Tongue (tissue), 2 donors: ENCODE data around the gene CYP27C1. TPM values are rescaled to one million over a fixed set of nuclear protein-coding genes. Genes with fewer than 3 reads are reported as not detected.
"Not testable (repeated sequence)": the region's sequence is repeated elsewhere in the genome, so short reads cannot be mapped to it uniquely, and the experiment has no call there.

ENCODE experiments used
- DNase-seq: peaks from one replicate; pipeline ENCODE4 v3.0.0-alpha.2; 2015
- total RNA-seq: library from RNA; depleted of rRNA; stranded (reverse); fragments of >200 nt; gene quantifications from one replicate; pipeline ENCODE4 v1.2.3, GENCODE V29; 2014

Gene CYP27C1, protein sequence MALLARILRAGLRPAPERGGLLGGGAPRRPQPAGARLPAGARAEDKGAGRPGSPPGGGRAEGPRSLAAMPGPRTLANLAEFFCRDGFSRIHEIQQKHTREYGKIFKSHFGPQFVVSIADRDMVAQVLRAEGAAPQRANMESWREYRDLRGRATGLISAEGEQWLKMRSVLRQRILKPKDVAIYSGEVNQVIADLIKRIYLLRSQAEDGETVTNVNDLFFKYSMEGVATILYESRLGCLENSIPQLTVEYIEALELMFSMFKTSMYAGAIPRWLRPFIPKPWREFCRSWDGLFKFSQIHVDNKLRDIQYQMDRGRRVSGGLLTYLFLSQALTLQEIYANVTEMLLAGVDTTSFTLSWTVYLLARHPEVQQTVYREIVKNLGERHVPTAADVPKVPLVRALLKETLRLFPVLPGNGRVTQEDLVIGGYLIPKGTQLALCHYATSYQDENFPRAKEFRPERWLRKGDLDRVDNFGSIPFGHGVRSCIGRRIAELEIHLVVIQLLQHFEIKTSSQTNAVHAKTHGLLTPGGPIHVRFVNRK
- 4.4 TPM for total RNA-seq

GRCh38 chr2:127220102-127220767, at the start of gene CYP27C1:
Gene CYP27C1, minus strand, starts transcription at chr2:127220299. Its CDS starts 29 bp downstream, at chr2:127220270.
- DNase-seq, result peak; percentile 68

DNA sequence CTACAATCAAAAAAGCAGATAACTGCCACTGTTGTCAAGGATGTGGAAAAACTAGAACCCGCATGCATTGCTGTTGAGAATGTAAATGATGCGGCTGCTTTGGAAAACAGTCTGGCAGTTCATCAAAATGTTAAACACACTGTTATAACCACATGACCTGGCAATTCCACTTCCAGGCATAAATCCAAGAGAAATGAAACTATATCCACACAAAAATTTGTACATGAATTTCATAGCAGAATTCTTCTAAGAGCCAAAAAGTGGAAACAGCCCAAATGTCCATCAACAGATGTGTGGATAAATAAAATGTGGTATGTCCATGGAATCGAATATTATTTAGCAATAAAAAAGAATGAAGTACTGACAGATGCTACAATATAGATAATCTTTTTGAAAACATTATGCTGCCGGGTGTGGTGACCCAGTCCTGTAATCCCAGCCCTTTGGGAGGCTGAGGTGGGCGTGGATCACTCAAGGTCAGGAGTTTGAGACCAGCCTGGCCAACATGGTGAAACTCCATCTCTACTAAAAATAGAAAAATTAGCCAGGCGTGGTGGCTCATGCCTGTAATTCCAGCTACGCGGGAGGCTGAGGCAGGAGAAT, 41.8 kb upstream of the CYP27C1 start:
- peak; percentile 38 for DNase-seq

- no peak for DNase-seq
These were observed 39.3 kb upstream of the CYP27C1 start for GRCh38 chr2:127259355-127259754.

DNA sequence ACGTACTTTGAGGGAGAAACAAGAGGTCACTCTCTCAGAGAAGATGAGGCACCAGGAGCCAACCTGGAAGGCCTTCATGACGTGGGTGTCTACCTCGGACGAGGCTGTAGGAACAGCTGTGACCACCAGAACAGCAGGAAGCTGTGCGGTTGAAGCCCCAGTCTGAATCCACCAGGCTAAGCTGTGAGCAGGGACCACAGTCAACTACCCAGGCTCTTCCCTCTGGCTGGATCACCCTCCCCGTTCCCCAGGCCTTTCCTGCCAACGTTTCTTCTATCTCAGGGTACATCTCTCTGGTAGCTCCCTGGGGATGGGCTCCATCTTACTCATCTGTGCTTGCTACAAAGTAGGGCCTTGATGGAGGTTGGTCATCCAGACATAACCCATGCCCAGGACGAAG, 36.8 kb upstream of the CYP27C1 start:
- no peak for DNase-seq

GRCh38 chr2:127256381-127256780, 36.3 kb upstream of the CYP27C1 start:
- DNase-seq, result no peak

DNA sequence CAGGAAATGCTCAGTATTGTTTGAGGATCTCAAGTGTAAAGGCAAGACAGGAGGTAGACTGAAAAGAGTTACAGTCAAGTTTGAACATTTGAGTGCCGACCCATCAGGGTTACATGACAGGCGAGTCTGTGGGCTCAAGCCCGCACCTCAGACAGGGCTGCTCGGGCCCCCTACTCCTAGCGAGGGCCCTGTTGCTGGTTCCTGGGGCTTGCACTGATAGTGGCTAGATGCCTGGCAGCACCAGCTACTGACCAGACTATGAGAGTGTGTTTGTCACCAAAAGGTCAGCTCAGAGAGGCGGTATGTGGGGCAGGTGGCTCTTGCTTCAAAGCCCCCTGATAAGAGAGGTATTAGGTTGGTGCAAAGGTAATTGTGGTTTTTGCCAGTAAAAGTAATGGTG, 35.6 kb upstream of the CYP27C1 start:
- no peak for DNase-seq

- peak; percentile 49 for DNase-seq
These were observed 35.0 kb upstream of the CYP27C1 start for GRCh38 chr2:127255146-127255545.

GRCh38 chr2:127254386-127254981, 34.4 kb upstream of the CYP27C1 start:
- peak; percentile 29 for DNase-seq

GRCh38 chr2:127241184-127241583, 21.1 kb upstream of the CYP27C1 start:
- not testable (repeated sequence) for DNase-seq

DNA sequence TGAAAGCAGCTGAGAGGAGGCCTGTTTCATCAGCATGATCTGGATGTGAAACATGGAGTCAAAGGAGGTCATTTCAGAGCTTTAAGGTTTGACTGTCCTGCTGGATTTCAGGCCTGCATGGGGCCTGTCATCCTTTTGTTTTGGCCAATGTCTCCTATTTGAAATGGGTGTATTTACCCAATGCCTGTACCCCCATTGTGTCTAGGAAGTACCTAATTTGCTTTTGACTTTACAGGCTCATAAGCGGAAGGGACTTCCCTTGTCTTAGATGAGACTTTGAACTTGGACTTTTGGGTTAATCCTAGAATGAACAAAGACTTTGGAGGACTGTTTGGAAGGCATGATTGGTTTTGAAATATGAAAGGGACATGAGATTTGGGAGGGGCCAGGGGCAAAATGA, 19.3 kb upstream of the CYP27C1 start:
- no peak for DNase-seq

DNA sequence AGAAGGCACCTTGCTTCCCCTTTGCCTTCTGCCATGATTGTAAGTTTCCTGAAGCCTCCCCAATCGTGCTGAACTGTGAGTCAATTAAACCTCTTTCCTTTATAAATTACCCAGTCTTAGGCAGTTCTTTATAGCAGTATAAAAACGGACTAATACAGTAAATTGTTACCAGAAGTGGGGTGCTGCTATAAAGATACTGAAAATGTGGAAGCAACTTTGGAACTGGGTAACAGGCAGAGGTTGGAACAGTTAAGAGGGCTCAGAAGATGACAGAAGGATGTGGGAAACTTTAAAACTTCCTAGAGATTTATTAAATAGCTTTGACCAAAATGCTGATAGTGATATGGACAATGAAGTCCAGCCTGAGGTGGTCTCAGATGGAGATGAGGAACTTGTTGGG, 17.7 kb upstream of the CYP27C1 start:
- not testable (repeated sequence) for DNase-seq

GRCh38 chr2:127235082-127235702, 15.1 kb upstream of the CYP27C1 start:
- DNase-seq, result no peak

DNA sequence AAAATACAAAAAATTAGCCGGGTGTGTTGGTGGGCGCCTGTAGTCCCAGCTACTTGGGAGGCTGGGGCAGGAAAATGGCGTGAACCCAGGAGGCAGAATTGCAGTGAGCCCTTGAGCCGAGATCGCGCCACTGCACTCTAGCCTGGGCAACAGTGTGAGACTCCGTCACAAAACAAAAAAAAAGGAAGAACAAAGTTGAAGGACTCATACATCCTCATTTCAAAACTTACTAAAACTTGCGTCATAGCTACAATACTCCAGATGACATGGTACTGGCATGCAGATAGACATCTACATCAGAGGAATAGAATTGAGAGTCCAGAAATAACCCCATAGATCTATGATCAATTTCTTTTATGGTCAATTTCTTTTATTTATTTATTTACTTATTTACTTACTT, 13.6 kb upstream of the CYP27C1 start:
- DNase-seq, result no peak

DNA sequence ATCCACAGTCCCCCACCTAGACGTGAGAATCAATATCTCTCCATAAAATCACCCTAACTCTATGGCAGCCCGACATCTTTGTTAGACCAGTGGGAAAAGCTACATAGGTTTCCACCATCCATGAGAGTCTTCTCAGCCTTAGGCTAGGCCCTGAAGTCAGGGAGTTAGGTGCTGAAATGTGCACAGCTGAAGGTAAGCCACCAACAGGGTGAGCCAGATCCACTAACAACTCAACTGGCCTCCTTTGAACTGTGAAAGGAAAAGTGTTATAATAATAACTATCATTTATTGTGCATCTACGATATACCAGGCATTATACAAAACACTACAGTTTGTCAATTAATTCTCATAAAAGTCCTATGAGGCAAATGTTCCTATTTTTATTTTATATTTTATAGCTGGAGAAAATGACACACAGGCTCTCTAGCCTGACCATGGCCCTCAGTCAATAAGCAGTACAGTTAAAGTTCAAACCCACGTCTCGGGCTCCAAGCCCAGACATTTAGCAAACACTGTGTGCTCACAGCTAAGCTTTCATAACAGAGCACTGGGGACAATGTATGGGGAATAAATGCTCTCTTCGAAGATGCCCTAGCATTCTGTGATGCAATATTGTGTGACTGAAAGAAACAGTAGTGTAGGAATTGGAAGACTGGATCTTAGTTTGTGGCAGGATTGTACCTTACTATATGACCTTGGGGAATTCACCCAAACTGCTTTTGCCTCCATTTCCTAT, 11.2 kb upstream of the CYP27C1 start:
- no peak for DNase-seq

DNA sequence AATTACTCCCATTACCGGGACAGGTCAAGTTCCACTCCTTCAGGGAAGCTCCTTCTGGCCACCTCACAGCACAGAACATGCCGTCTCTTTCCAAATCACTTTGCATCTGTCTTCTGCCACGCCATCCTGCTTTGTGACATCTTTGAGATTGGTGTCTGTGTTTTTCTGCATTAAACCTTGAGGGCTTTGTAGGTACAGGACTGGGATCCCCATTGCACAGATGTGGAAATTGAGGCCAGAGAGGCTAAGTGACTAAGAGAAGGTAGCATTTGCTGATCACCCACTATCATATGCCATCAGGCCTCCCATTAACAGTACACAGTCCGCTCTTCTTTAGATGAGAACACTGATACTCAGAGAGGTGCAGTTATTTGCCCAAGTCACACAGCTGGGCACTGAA, 9.5 kb upstream of the CYP27C1 start:
- DNase-seq, result no peak

GRCh38 chr2:127228102-127228501, 8.0 kb upstream of the CYP27C1 start:
- DNase-seq, result no peak

GRCh38 chr2:127227264-127227660, 7.2 kb upstream of the CYP27C1 start:
- DNase-seq, result not testable (repeated sequence)

DNA sequence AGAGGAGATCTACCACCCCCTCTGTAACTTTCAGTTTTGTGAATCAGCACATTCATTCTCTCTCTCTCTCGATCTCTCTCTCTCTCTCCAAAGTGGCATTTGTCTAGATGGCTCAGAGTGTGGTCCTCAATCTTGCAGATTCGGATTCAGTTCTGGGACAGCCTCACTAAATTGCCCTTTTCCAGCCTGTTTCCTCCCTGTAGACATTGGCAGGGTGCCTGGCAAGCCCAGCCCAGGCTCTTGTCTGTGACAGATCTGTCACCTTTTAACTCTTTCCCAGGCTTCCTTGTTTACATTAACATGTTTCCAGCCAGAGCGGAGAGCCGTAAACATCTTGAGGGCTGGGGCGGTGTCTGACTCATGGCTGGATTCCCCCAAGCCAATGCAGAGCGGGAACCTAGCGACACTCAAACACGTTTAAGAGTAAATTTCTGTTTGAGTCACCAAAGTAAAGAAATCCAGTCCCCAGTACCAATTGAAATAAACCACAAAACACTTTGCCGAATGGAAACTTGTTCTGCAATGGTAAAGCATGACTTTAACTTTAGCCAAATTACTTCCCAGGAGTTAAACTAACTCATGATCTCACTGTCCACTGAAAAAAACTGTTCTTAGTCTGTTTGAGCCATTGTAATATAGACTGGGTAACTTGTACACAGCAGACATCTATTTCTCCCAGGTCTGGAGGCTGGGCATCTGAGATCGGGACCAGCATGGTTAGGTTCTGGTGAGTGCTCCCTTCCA, 6.6 kb upstream of the CYP27C1 start:
- peak; percentile 68 for DNase-seq

GRCh38 chr2:127226132-127226519, 6.0 kb upstream of the CYP27C1 start:
- DNase-seq, result no peak

DNA sequence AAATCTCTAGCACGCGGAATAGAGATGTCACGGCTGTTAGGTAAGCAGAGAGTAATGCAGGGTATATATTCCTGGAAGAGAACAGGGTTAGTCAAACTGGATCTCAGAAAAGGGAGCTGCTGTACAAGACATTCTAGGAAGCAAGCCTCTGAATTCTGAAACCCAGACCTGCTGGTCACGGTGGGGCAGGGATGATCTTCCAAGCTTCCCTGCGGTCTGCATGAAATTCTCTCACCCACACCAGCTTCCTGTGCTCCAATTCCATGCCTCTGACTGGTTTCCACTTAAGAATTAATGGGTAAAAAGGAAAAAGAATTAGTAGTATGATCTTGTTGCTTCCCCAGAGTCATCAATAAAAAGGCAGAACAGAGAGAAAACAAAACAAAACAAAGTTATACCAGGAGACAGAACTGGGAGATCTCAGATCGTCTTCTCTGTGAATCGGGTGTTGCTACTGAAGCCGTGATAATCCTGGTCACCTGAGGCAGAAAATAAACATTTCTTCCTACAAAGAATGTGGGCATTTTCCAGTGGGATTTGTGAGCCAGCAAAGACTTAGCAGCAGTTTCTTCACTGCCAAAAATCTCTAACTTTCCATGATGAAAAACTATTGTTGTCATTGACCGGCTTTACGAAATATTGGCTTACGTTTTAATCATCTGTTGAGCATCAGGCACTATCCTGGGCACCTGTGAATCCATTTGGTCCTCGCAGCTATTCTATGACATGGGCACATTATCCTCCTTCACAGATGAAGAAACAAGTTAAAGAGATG, 5.3 kb upstream of the CYP27C1 start:
- no peak for DNase-seq
